Activated CD4-positive, CD25-positive, alpha-beta regulatory T cell (primary cell): Measurements from ENCODE around the gene FBXL20.
"Not testable (repeated sequence)": the region's sequence is repeated elsewhere in the genome, so short reads cannot be mapped to it uniquely, and the experiment has no call there.

ENCODE experiments used
- DNase-seq, 4 experiments: peaks; one replicate each; lab custom pipeline; 2025; lab: John Stamatoyannopoulos, UW

Gene FBXL20

GRCh38 chr17:39401412-39402243, at the start of gene FBXL20:
Gene FBXL20 (minus strand): TSS chr17:39401626. CDS start chr17:39401402, 224 bp downstream.
- DNase-seq = peak; percentile 82 to 89 (median 88)

- peak; percentile 70 to 79 (median 77) for DNase-seq
Observed at GRCh38 chr17:39450847-39451581, 49.6 kb upstream of the FBXL20 start, which contains the start of gene MED1. Gene MED1 (minus strand): TSS chr17:39451263. CDS start chr17:39451062, 201 bp downstream.

GRCh38 chr17:39450051-39450450, 48.6 kb upstream of the FBXL20 start:
- DNase-seq = no peak

GRCh38 chr17:39447561-39447960, 46.1 kb upstream of the FBXL20 start:
- no peak for DNase-seq

GRCh38 chr17:39443326-39443725, 41.9 kb upstream of the FBXL20 start:
- no peak for DNase-seq

- not testable (repeated sequence) for DNase-seq
Observed at GRCh38 chr17:39439868-39440267, 38.4 kb upstream of the FBXL20 start.

GRCh38 chr17:39429600-39429999, 28.2 kb upstream of the FBXL20 start:
- no peak for DNase-seq

GRCh38 chr17:39416141-39416540, 14.7 kb upstream of the FBXL20 start:
- DNase-seq = no peak

- DNase-seq = no peak
Observed at GRCh38 chr17:39410279-39410678, 8.9 kb upstream of the FBXL20 start.

- DNase-seq = no peak
Observed at GRCh38 chr17:39408360-39408759, 6.9 kb upstream of the FBXL20 start.

GRCh38 chr17:39406951-39407350, 5.5 kb upstream of the FBXL20 start:
- DNase-seq = no peak

- no peak for DNase-seq
Observed at GRCh38 chr17:39405436-39405835, 4.0 kb upstream of the FBXL20 start.

GRCh38 chr17:39404542-39405378, 3.3 kb upstream of the FBXL20 start:
- DNase-seq = peak in 1 of 4 experiments; percentile 13

- no peak for DNase-seq
Observed at GRCh38 chr17:39402890-39403605, 1.6 kb upstream of the FBXL20 start.

- DNase-seq = peak; percentile 52 to 69 (median 66)
Observed at GRCh38 chr17:39402244-39402889, 941 bp upstream of the FBXL20 start.

- DNase-seq = peak in 1 of 4 experiments; percentile 24
Observed at GRCh38 chr17:39400547-39401411, 647 bp downstream of the FBXL20 start.

GRCh38 chr17:39399791-39400190, 1.6 kb downstream of the FBXL20 start:
- DNase-seq = no peak

GRCh38 chr17:39393736-39394135, 7.7 kb downstream of the FBXL20 start:
- no peak for DNase-seq

GRCh38 chr17:39391448-39391847, 10.0 kb downstream of the FBXL20 start:
- no peak for DNase-seq

- DNase-seq = no peak
Observed at GRCh38 chr17:39385040-39385439, 16.4 kb downstream of the FBXL20 start.
